Neural cell (in vitro differentiated cells): ENCODE data around the gene MYOM1. TPM values are rescaled to one million over a fixed set of nuclear protein-coding genes. Genes with fewer than 3 reads are reported as not detected.

ENCODE experiments used
- H2AFZ ChIP-seq: fragments of 200-600, 300-800 bp; sonication (generic), shearing (Covaris generic); 2 replicates; pipeline ENCODE4 v1.6.0; 2014; ENCODE audit warnings: low read depth, mild to moderate bottlenecking, antibody characterized with exemption, low read length, moderate library complexity
- H3F3A ChIP-seq: fragments of 200-600 bp; shearing (Covaris generic); 2 replicates; pipeline ENCODE4 v1.6.1; 2016; ENCODE audit warnings: mild to moderate bottlenecking, moderate library complexity, mixed read lengths, antibody characterized with exemption, low read length; ENCODE audit not compliant: insufficient read depth, poor library complexity, severe bottlenecking
- H3K27ac ChIP-seq: fragments of 200-600, 300-800 bp; sonication (generic), shearing (Covaris generic); 2 replicates; pipeline ENCODE4 v1.5.1; 2014; ENCODE audit warnings: mild to moderate bottlenecking, low read length, moderate library complexity
- H3K27me3 ChIP-seq: fragments of 300-800, 200-600 bp; sonication (generic), shearing (Covaris generic); 2 replicates; pipeline ENCODE4 v1.6.0; 2014; ENCODE audit warnings: mild to moderate bottlenecking, low read depth, low read length, moderate library complexity; ENCODE audit not compliant: insufficient read depth
- H3K36me3 ChIP-seq: fragments of 300-800, 200-600 bp; sonication (generic), shearing (Covaris generic); 2 replicates; pipeline ENCODE4 v1.5.1; 2014; ENCODE audit warnings: mild to moderate bottlenecking, antibody characterized with exemption, low read length, moderate library complexity; ENCODE audit not compliant: insufficient read depth
- H3K4me2 ChIP-seq: fragments of 300-800, 200-600 bp; sonication (generic), shearing (Covaris generic); 2 replicates; pipeline ENCODE4 v1.6.0; 2014; ENCODE audit warnings: mild to moderate bottlenecking, low read length
- H3K4me3 ChIP-seq: fragments of 300-800, 200-600 bp; sonication (generic), shearing (Covaris generic); 2 replicates; pipeline ENCODE4 v1.5.1; 2014; ENCODE audit warnings: mild to moderate bottlenecking, low read length, moderate library complexity
- H3K79me2 ChIP-seq: fragments of 200-600 bp; shearing (Covaris generic); replicated peaks from 2 replicates; pipeline ENCODE4 v1.6.0; 2014; ENCODE audit warnings: mild to moderate bottlenecking, low read length, moderate library complexity; ENCODE audit not compliant: insufficient read depth
- H3K9ac ChIP-seq: fragments of 300-800, 200-600 bp; sonication (generic), shearing (Covaris generic); 2 replicates; pipeline ENCODE4 v1.6.1; 2016; ENCODE audit warnings: mild to moderate bottlenecking, low read length, mixed read lengths
- H3K9me2 ChIP-seq: fragments of 200-600 bp; shearing (Covaris generic); 2 replicates; pipeline ENCODE4 v1.6.1; 2016; ENCODE audit warnings: mild to moderate bottlenecking, low read length, mixed read lengths; ENCODE audit not compliant: insufficient read depth
- H3K9me3 ChIP-seq: fragments of 200-600, 300-800 bp; sonication (generic), shearing (Covaris generic); 2 replicates; pipeline ENCODE4 v1.6.1; 2016; ENCODE audit warnings: mild to moderate bottlenecking, mixed run types, low read length, moderate library complexity, mixed read lengths
- H4K20me1 ChIP-seq: fragments of 200-600 bp; shearing (Covaris generic); 2 replicates; pipeline ENCODE4 v1.6.1; 2016; ENCODE audit warnings: mild to moderate bottlenecking, mixed run types; ENCODE audit not compliant: insufficient read depth
- CTCF ChIP-seq: fragments of 450-650 bp; IDR thresholded peaks from 2 replicates; pipeline ENCODE4 v1.5.1; 2014; ENCODE audit warnings: antibody characterized with exemption, mild to moderate bottlenecking, moderate library complexity; ENCODE audit not compliant: poor library complexity, severe bottlenecking
- EP300 ChIP-seq: fragments of 450-650 bp; conservative IDR thresholded peaks from 2 replicates; pipeline ENCODE4 v1.6.1; 2014; ENCODE audit warnings: antibody characterized with exemption, mild to moderate bottlenecking, moderate library complexity; ENCODE audit not compliant: poor library complexity, severe bottlenecking
- EZH2 ChIP-seq: fragments of 200-600, 300-800 bp; shearing (Covaris generic), sonication (generic); IDR thresholded peaks from 2 replicates; pipeline ENCODE4 v1.6.1; 2014; ENCODE audit warnings: antibody characterized with exemption, low read length, borderline replicate concordance, mild to moderate bottlenecking; ENCODE audit not compliant: insufficient read depth, poor library complexity, severe bottlenecking
- MXI1 ChIP-seq: fragments of 450-650 bp; conservative IDR thresholded peaks from 2 replicates; pipeline ENCODE4 v1.6.1; 2014; ENCODE audit warnings: antibody characterized with exemption, mild to moderate bottlenecking; ENCODE audit not compliant: poor library complexity, severe bottlenecking
- POLR2AphosphoS5 ChIP-seq: IDR thresholded peaks from 2 replicates; pipeline ENCODE4 v1.6.1; 2012
- RAD21 ChIP-seq: fragments of 450-650 bp; conservative IDR thresholded peaks from 2 replicates; pipeline ENCODE4 v1.6.1; 2014; ENCODE audit warnings: antibody characterized with exemption, mild to moderate bottlenecking, moderate library complexity
- REST ChIP-seq: IDR thresholded peaks from 2 replicates; pipeline ENCODE4 v1.6.1; 2012; ENCODE audit warnings: borderline replicate concordance
- SMC3 ChIP-seq: fragments of 450-650 bp; conservative IDR thresholded peaks from 2 replicates; pipeline ENCODE4 v1.6.1; 2014; ENCODE audit warnings: antibody characterized with exemption, mild to moderate bottlenecking, moderate library complexity; ENCODE audit not compliant: poor library complexity
- TAF1 ChIP-seq: IDR thresholded peaks from 2 replicates; pipeline ENCODE4 v1.6.1; 2012; ENCODE audit warnings: low read depth
- polyA plus RNA-seq: library from polyadenylated mRNA; depleted of rRNA; stranded (reverse); fragments of >200 nt; gene quantifications from 2 replicates; pipeline ENCODE4 v1.2.3, GENCODE V29; 2014

MYOM1 gene
- polyA plus RNA-seq, 1 donor from 2014 or later = 1.7 TPM

- Histone ChIP-seq H3K9me3 (no peaks in the 10 kb centered on the region), H3K27ac (no peak overlapping the region), H3K9me2 (no peaks in the 10 kb centered on the region), H3K27me3 (no peaks in the 10 kb centered on the region), H3K36me3 (no peaks in the 10 kb centered on the region), H3K4me3 (no peak overlapping the region), H3K9ac (no peak overlapping the region), H3F3A (no peaks in the 10 kb centered on the region), H2AFZ (no peak overlapping the region), H3K79me2 (no peaks in the 10 kb centered on the region), H4K20me1 (no peaks in the 10 kb centered on the region), H3K4me2 (no peak overlapping the region)
- no peak for TF ChIP-seq CTCF
- TF ChIP-seq REST = no peak
- TF ChIP-seq SMC3 = no peak
- TF ChIP-seq MXI1 = no peak
- no peak for TF ChIP-seq TAF1
- TF ChIP-seq RAD21 = no peak
- TF ChIP-seq POLR2AphosphoS5 = no peak
- no peak for TF ChIP-seq EP300
Measured at GRCh38 chr18:3209859-3210569, 9.8 kb downstream of the MYOM1 start.

GRCh38 chr18:3207565-3207964 is 12.2 kb downstream of the MYOM1 start:
- Histone ChIP-seq H3K4me2 (no peak overlapping the region), H2AFZ (no peak overlapping the region), H3K36me3 (no peaks in the 10 kb centered on the region), H3F3A (no peaks in the 10 kb centered on the region), H3K9me3 (no peaks in the 10 kb centered on the region), H3K27me3 (no peaks in the 10 kb centered on the region), H3K9ac (no peak overlapping the region), H4K20me1 (no peaks in the 10 kb centered on the region), H3K27ac (no peak overlapping the region), H3K79me2 (no peaks in the 10 kb centered on the region), H3K9me2 (no peaks in the 10 kb centered on the region), H3K4me3 (no peak overlapping the region)
- no peak for TF ChIP-seq SMC3
- no peak for TF ChIP-seq POLR2AphosphoS5
- no peak for TF ChIP-seq RAD21
- no peak for TF ChIP-seq REST
- no peak for TF ChIP-seq TAF1
- no peak for TF ChIP-seq EP300
- TF ChIP-seq MXI1 = no peak
- no peak for TF ChIP-seq CTCF
- TF ChIP-seq EZH2 = no peak
